Type B pancreatic cell (in vitro differentiated cells): ENCODE data around the gene SLC4A1AP. TPM values are rescaled to one million over a fixed set of nuclear protein-coding genes. Genes with fewer than 3 reads are reported as not detected.

Source experiments
- DNase-seq: peaks from one replicate; pipeline ENCODE4 v3.0.0; 2021; ENCODE audit warnings: mixed read lengths; ENCODE audit not compliant: unreplicated experiment; ENCODE audit errors: extremely low spot score
- H3K27ac Mint-ChIP-seq: 2 replicates; pipeline ENCODE4 v1.8.0; 2021; ENCODE audit warnings: mild to moderate bottlenecking, mixed read lengths
- H3K27me3 Mint-ChIP-seq: 2 replicates; pipeline ENCODE4 v1.8.0; 2021; ENCODE audit warnings: mixed read lengths
- H3K36me3 Mint-ChIP-seq: 2 replicates; pipeline ENCODE4 v1.8.0; 2021; ENCODE audit warnings: mixed read lengths
- H3K4me1 Mint-ChIP-seq: one replicate; pipeline ENCODE4 v1.8.0; 2021; ENCODE audit warnings: mixed read lengths; ENCODE audit not compliant: unreplicated experiment
- H3K4me3 Mint-ChIP-seq: 2 replicates; pipeline ENCODE4 v1.8.0; 2021; ENCODE audit warnings: mild to moderate bottlenecking, mixed read lengths
- H3K9me3 Mint-ChIP-seq: 2 replicates; pipeline ENCODE4 v1.8.0; 2021; ENCODE audit warnings: mixed read lengths
- total RNA-seq: library from RNA; stranded (reverse); gene quantifications from 2 replicates; pipeline ENCODE4 v1.2.1, GENCODE V29; 2021; ENCODE audit warnings: low replicate concordance
- TF ChIP-seq, protein P1 (sequence below): fragments of 200-600 bp; sonication (generic); conservative IDR thresholded peaks from 2 replicates; pipeline ENCODE4 v1.5.0; 2021; ENCODE audit warnings: antibody characterized with exemption, mild to moderate bottlenecking

Gene SLC4A1AP
- total RNA-seq, 1 donor from 2014 or later = 20.7 TPM

DNA sequence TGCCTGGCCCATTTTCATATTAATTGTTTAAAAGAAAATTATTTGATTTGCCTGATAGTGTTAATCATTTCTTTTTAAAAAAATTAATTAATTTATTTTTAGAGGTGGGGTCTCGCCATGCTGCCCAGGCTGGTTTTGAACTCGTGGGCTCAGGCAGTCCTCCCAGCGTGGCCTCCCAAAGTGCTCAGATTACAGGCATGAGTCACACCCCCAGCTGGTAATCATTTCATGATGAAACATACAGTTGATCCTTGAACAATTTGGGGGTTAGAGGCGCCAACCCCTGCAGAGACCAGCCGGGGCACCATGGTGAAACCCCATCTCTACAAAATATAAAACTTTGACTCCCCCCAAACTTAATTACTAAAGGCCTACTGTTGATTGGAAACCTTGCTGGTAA is 26.9 kb upstream of the SLC4A1AP start:
- Mint-ChIP-seq H3K4me3 (no peak overlapping the region), H3K4me1 (no peaks in the 10 kb centered on the region), H3K9me3 (no peaks in the 10 kb centered on the region), H3K27me3 (no peaks in the 10 kb centered on the region), H3K36me3 (peaks cover 30% of the 10 kb centered on the region), H3K27ac (no peak overlapping the region)
- no peak for DNase-seq
- TF ChIP-seq, protein P1, sequence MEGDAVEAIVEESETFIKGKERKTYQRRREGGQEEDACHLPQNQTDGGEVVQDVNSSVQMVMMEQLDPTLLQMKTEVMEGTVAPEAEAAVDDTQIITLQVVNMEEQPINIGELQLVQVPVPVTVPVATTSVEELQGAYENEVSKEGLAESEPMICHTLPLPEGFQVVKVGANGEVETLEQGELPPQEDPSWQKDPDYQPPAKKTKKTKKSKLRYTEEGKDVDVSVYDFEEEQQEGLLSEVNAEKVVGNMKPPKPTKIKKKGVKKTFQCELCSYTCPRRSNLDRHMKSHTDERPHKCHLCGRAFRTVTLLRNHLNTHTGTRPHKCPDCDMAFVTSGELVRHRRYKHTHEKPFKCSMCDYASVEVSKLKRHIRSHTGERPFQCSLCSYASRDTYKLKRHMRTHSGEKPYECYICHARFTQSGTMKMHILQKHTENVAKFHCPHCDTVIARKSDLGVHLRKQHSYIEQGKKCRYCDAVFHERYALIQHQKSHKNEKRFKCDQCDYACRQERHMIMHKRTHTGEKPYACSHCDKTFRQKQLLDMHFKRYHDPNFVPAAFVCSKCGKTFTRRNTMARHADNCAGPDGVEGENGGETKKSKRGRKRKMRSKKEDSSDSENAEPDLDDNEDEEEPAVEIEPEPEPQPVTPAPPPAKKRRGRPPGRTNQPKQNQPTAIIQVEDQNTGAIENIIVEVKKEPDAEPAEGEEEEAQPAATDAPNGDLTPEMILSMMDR = no peak

- Mint-ChIP-seq H3K36me3 (peaks cover 22% of the 10 kb centered on the region), H3K27ac (no peak overlapping the region), H3K4me1 (no peaks in the 10 kb centered on the region), H3K9me3 (no peaks in the 10 kb centered on the region), H3K27me3 (no peaks in the 10 kb centered on the region), H3K4me3 (no peak overlapping the region)
- TF ChIP-seq, protein P1 = no peak
- DNase-seq = no peak
Observed at GRCh38 chr2:27638037-27638637, 25.6 kb upstream of the SLC4A1AP start.

DNA sequence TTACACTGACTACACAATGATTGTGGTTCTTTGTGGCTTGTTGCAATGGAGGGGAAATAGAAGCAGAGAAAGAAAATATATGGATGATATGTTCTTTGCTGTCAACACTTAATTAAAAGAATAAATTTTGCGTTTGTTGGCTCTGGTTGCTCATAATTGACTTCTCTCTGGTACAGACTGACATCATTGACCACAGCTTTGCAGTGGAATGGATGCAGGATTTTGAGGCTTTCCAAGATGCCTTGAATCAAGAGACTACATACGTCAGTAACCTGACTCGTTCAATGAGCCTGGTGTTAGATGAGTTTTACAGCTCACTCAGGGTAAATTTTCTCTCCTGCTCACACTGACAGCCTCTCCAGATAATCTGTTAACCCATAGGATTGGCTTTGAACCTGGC is 25.0 kb upstream of the SLC4A1AP start:
- H3K27ac Mint-ChIP-seq = no peak overlapping the region
- no peaks in the 10 kb centered on the region for H3K27me3 Mint-ChIP-seq
- DNase-seq = no peak
- no peak overlapping the region for H3K4me3 Mint-ChIP-seq
- H3K4me1 Mint-ChIP-seq = no peaks in the 10 kb centered on the region
- TF ChIP-seq, protein P1 = no peak
- peaks cover 21% of the 10 kb centered on the region for H3K36me3 Mint-ChIP-seq
- H3K9me3 Mint-ChIP-seq = no peaks in the 10 kb centered on the region

- H3K36me3 Mint-ChIP-seq = peaks cover 5% of the 10 kb centered on the region
- DNase-seq = no peak
- no peaks in the 10 kb centered on the region for H3K4me1 Mint-ChIP-seq
- H3K27ac Mint-ChIP-seq = no peak overlapping the region
- H3K27me3 Mint-ChIP-seq = no peaks in the 10 kb centered on the region
- no peak overlapping the region for H3K4me3 Mint-ChIP-seq
- H3K9me3 Mint-ChIP-seq = no peaks in the 10 kb centered on the region
- TF ChIP-seq, protein P1 = no peak
Observed at GRCh38 chr2:27640722-27641245, 22.9 kb upstream of the SLC4A1AP start.

DNA sequence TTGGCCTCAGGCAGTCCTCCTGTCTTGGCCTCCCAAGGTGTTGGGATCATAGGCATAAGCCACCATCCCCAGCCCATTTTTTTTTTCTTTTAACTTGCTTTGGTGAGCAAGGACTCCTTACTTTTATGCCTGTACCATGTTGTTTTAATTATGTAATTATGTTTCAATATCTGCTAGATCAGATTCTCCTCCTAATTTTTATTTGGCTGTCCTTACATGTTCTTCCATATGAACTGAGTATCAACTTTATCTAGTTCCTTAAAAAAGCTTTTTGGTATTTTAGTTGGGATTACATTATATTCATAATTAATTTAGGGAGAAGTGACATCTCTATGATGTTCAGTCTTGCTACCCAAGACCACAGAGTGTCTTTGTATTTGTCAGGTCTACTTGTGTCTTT is 18.5 kb upstream of the SLC4A1AP start:
- Mint-ChIP-seq H3K27ac (no peak overlapping the region), H3K36me3 (peaks cover 6% of the 10 kb centered on the region)

More for the DNA sequence above, 18.5 kb upstream of the SLC4A1AP start:
- no peaks in the 10 kb centered on the region for H3K27me3 Mint-ChIP-seq
- TF ChIP-seq, protein P1 = no peak
- H3K9me3 Mint-ChIP-seq = no peaks in the 10 kb centered on the region
- DNase-seq = no peak
- H3K4me3 Mint-ChIP-seq = no peak overlapping the region
- H3K4me1 Mint-ChIP-seq = no peaks in the 10 kb centered on the region
